ENCODE results near the gene RBM23. TPM values are rescaled to one million over a fixed set of nuclear protein-coding genes. Genes with fewer than 3 reads are reported as not detected.
"Not testable (repeated sequence)": the region's sequence is repeated elsewhere in the genome, so short reads cannot be mapped to it uniquely, and the experiment has no call there.

Gene RBM23
- total RNA-seq, 1 donor from 2014 or later, result 37.8 TPM

GRCh38 chr14:22923746-22924145 lies 4.8 kb upstream of the RBM23 start:
- intact Hi-C loops (cut with DNase I), result no loop called here
- DNase-seq (no peak), ATAC-seq (ENCODE audit: poor library complexity) (no peak)

GRCh38 chr14:22922294-22922693 lies 3.3 kb upstream of the RBM23 start:
- ATAC-seq (ENCODE audit: poor library complexity) (no peak), DNase-seq (no peak)
- intact Hi-C loops (cut with DNase I), result no loop called here

GRCh38 chr14:22920697-22921096 lies 1.7 kb upstream of the RBM23 start:
- intact Hi-C loops (cut with DNase I), result no loop called here
- DNase-seq, result peak; percentile 65
- peak; percentile 35 for ATAC-seq (ENCODE audit: poor library complexity)

- ATAC-seq (ENCODE audit: poor library complexity) (no peak), DNase-seq (no peak)
- intact Hi-C loops (cut with DNase I), result no loop called here
Measured at GRCh38 chr14:22919601-22919921, 612 bp upstream of the RBM23 start.

- ATAC-seq (ENCODE audit: poor library complexity), result no peak
- no peak for DNase-seq
- intact Hi-C loops (cut with DNase I), result no loop called here
Measured at GRCh38 chr14:22915886-22916521, 2.9 kb downstream of the RBM23 start.

- intact Hi-C loops (cut with DNase I); ATAC-seq (ENCODE audit: poor library complexity): not testable (repeated sequence)
Measured at GRCh38 chr14:22914836-22915235, 4.1 kb downstream of the RBM23 start.

GRCh38 chr14:22910916-22911315 lies 8.0 kb downstream of the RBM23 start:
- no peak for ATAC-seq (ENCODE audit: poor library complexity)
- no peak for DNase-seq
- intact Hi-C loops (cut with DNase I), result no loop called here

More at GRCh38 chr14:22914836-22915235, 4.1 kb downstream of the RBM23 start:
- not testable (repeated sequence) for DNase-seq

GRCh38 chr14:22908601-22909000 lies 10.3 kb downstream of the RBM23 start:
- ATAC-seq (ENCODE audit: poor library complexity) (no peak), DNase-seq (no peak)
- intact Hi-C loops (cut with DNase I), result no loop called here

- intact Hi-C loops (cut with DNase I), result no loop called here
- DNase-seq (no peak), ATAC-seq (ENCODE audit: poor library complexity) (no peak)
Measured at GRCh38 chr14:22907429-22907828, 11.5 kb downstream of the RBM23 start.

- ATAC-seq (ENCODE audit: poor library complexity) (no peak), DNase-seq (no peak)
- intact Hi-C loops (cut with DNase I), result no loop called here
Measured at GRCh38 chr14:22906073-22906472, 12.9 kb downstream of the RBM23 start.

GRCh38 chr14:22905627-22906026 lies 13.3 kb downstream of the RBM23 start:
- DNase-seq (no peak), ATAC-seq (ENCODE audit: poor library complexity) (no peak)
- intact Hi-C loops (cut with DNase I), result no loop called here

GRCh38 chr14:22903742-22904087 lies 15.2 kb downstream of the RBM23 start:
- intact Hi-C loops (cut with DNase I), result no loop called here
- no peak for ATAC-seq (ENCODE audit: poor library complexity)
- no peak for DNase-seq

GRCh38 chr14:22901799-22902198 lies 17.1 kb downstream of the RBM23 start:
- intact Hi-C loops (cut with DNase I), result no loop called here
- DNase-seq (no peak), ATAC-seq (ENCODE audit: poor library complexity) (no peak)

GRCh38 chr14:22900081-22900799 lies 18.7 kb downstream of the RBM23 start:
- ATAC-seq (ENCODE audit: poor library complexity) (peak; percentile 56), DNase-seq (no peak)
- intact Hi-C loops (cut with DNase I), result no loop called here

GRCh38 chr14:22898302-22899090 lies 20.5 kb downstream of the RBM23 start:
- no peak for DNase-seq
- no peak for ATAC-seq (ENCODE audit: poor library complexity)
- intact Hi-C loops (cut with DNase I), result no loop called here

- ATAC-seq (ENCODE audit: poor library complexity) (no peak), DNase-seq (no peak)
- intact Hi-C loops (cut with DNase I), result no loop called here
Measured at GRCh38 chr14:22897357-22897756, 21.6 kb downstream of the RBM23 start.

GRCh38 chr14:22896760-22897159 lies 22.2 kb downstream of the RBM23 start:
- no peak for ATAC-seq (ENCODE audit: poor library complexity)
- intact Hi-C loops (cut with DNase I), result no loop called here
- DNase-seq, result no peak

GRCh38 chr14:22896356-22896755 lies 22.6 kb downstream of the RBM23 start:
- ATAC-seq (ENCODE audit: poor library complexity) (no peak), DNase-seq (no peak)
- intact Hi-C loops (cut with DNase I), result no loop called here

GRCh38 chr14:22895402-22895801 lies 23.5 kb downstream of the RBM23 start:
- no peak for ATAC-seq (ENCODE audit: poor library complexity)
- DNase-seq, result no peak
- intact Hi-C loops (cut with DNase I), result no loop called here

- no peak for DNase-seq
- no peak for ATAC-seq (ENCODE audit: poor library complexity)
- intact Hi-C loops (cut with DNase I), result no loop called here
Measured at GRCh38 chr14:22893706-22894105, 25.2 kb downstream of the RBM23 start.
